Astrocyte of the cerebellum (primary cell): ENCODE results near the gene DIDO1.

Experiments
- DNase-seq: peaks from one replicate; pipeline ENCODE4 v3.0.0-alpha.2; 2011; ENCODE audit warnings: low read depth
- H3K4me3 ChIP-seq: 2 replicates; pipeline ENCODE4 v1.5.1; 2011; ENCODE audit warnings: mild to moderate bottlenecking, low read depth, low read length, moderate library complexity
- CTCF ChIP-seq: IDR thresholded peaks from 2 replicates; pipeline ENCODE4 v1.5.1; 2012; ENCODE audit warnings: low read length, low read depth, moderate library complexity, mild to moderate bottlenecking; ENCODE audit errors: missing control alignments
- in situ Hi-C: cut with HindIII; loops from 2 replicates; pipeline ENCODE4 v1.10.0; 2017; ENCODE audit warnings: low sequenced_read_pairs

DIDO1 gene

GRCh38 chr20:62942456-62942855, 16.2 kb upstream of the DIDO1 start:
- H3K4me3 ChIP-seq = no peak overlapping the region
- in situ Hi-C loops = no loop called here
- TF ChIP-seq CTCF = no peak
- no peak for DNase-seq

GRCh38 chr20:62941792-62942191, 15.5 kb upstream of the DIDO1 start:
- TF ChIP-seq CTCF = no peak
- H3K4me3 ChIP-seq = no peak overlapping the region
- in situ Hi-C loops = no loop called here
- DNase-seq = no peak

GRCh38 chr20:62940875-62941274, 14.6 kb upstream of the DIDO1 start:
- no peak overlapping the region for H3K4me3 ChIP-seq
- in situ Hi-C loops = no loop called here
- DNase-seq = no peak
- TF ChIP-seq CTCF = no peak

GRCh38 chr20:62938105-62938888, 12.0 kb upstream of the DIDO1 start, which contains the start of gene GID8:
Gene GID8 (plus strand): TSS chr20:62938147. CDS start chr20:62941503, 3,356 bp downstream.
- TF ChIP-seq CTCF = no peak
- in situ Hi-C loops = no loop called here
- no peak for DNase-seq
- peak within 1 kb of the TSS; percentile 95 for H3K4me3 ChIP-seq

- in situ Hi-C loops = no loop called here
- no peak for TF ChIP-seq CTCF
- DNase-seq = peak; percentile 87
- peak overlapping the region; percentile 95 for H3K4me3 ChIP-seq
Measured at GRCh38 chr20:62937268-62938104, 11.2 kb upstream of the DIDO1 start.

GRCh38 chr20:62935968-62936585, 9.8 kb upstream of the DIDO1 start:
- in situ Hi-C loops = no loop called here
- DNase-seq = no peak
- H3K4me3 ChIP-seq = peak overlapping the region; percentile 95
- TF ChIP-seq CTCF = no peak
